ENCODE measurements around the gene HTR2B.
"Not testable (repeated sequence)": the region's sequence is repeated elsewhere in the genome, so short reads cannot be mapped to it uniquely, and the experiment has no call there.

HTR2B gene

GRCh38 chr2:231144896-231145295 lies 20.1 kb upstream of the HTR2B start:
- H3K4me3 ChIP-seq (ENCODE audit: low read depth, low read length), result no peak overlapping the region
- TF ChIP-seq POLR2A (IDR thresholded peaks at IDR 0.05; ENCODE audit: extremely low read depth, insufficient read length), result no peak
- no peak for TF ChIP-seq MYC (IDR thresholded peaks at IDR 0.05; ENCODE audit: low read depth, low read length)
- TF ChIP-seq, protein P1, sequence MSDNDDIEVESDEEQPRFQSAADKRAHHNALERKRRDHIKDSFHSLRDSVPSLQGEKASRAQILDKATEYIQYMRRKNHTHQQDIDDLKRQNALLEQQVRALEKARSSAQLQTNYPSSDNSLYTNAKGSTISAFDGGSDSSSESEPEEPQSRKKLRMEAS (IDR thresholded peaks at IDR 0.05; ENCODE audit: low read depth, low read length), result no peak
- TF ChIP-seq, protein P2, sequence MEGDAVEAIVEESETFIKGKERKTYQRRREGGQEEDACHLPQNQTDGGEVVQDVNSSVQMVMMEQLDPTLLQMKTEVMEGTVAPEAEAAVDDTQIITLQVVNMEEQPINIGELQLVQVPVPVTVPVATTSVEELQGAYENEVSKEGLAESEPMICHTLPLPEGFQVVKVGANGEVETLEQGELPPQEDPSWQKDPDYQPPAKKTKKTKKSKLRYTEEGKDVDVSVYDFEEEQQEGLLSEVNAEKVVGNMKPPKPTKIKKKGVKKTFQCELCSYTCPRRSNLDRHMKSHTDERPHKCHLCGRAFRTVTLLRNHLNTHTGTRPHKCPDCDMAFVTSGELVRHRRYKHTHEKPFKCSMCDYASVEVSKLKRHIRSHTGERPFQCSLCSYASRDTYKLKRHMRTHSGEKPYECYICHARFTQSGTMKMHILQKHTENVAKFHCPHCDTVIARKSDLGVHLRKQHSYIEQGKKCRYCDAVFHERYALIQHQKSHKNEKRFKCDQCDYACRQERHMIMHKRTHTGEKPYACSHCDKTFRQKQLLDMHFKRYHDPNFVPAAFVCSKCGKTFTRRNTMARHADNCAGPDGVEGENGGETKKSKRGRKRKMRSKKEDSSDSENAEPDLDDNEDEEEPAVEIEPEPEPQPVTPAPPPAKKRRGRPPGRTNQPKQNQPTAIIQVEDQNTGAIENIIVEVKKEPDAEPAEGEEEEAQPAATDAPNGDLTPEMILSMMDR (IDR thresholded peaks at IDR 0.05; ENCODE audit: low read depth, low read length), result no peak
- DNase-seq (ENCODE audit: low read depth), result no peak

GRCh38 chr2:231140808-231141207 lies 16.0 kb upstream of the HTR2B start:
- H3K4me3 ChIP-seq (ENCODE audit: low read depth, low read length); DNase-seq (ENCODE audit: low read depth): not testable (repeated sequence)

DNA sequence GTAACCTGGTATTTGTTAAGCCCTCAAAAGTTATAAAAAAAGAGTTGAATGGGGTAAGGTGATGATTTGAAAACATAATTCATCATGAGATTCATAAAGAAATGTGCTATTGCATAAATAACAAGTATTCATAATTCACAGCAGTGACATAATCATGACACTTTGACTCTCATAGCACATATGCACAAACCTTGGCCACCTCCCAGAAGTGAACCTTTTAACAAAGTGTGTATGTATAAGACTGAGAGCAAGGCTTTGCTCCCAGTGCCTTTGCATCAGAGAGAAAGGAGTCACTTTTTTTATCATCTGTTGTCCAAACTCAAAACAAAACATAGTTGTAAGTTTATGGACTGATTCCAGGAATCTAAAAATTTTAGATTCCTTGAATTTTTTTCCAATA lies 15.0 kb upstream of the HTR2B start:
- no peak for DNase-seq (ENCODE audit: low read depth)
- H3K4me3 ChIP-seq (ENCODE audit: low read depth, low read length), result no peak overlapping the region
- TF ChIP-seq, protein P1 (IDR thresholded peaks at IDR 0.05; ENCODE audit: low read depth, low read length), result no peak
- TF ChIP-seq POLR2A (IDR thresholded peaks at IDR 0.05; ENCODE audit: extremely low read depth, insufficient read length) (no peak), MYC (IDR thresholded peaks at IDR 0.05; ENCODE audit: low read depth, low read length) (no peak)
- TF ChIP-seq, protein P2 (IDR thresholded peaks at IDR 0.05; ENCODE audit: low read depth, low read length), result no peak

DNA sequence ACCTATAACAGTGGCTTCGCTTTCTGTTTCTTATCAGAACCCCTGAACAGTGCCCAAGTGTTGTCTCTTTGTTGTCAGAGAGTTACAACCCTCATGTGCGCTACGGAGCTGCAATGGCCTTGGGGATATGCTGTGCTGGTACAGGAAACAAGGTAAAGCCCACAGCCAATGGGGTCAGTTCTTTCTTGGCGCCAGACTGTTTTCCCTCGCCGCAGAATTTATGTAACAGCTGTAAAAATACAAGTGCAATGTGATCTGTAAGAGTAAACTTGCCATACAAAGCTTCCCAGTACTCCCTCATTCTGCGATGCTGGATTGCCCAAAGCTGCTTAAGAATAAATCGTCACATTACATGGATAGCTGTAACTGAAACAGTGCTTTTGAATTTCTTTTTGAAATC lies 13.9 kb upstream of the HTR2B start:
- DNase-seq (ENCODE audit: low read depth), result no peak
- TF ChIP-seq, protein P1 (IDR thresholded peaks at IDR 0.05; ENCODE audit: low read depth, low read length), result no peak
- TF ChIP-seq, protein P2 (IDR thresholded peaks at IDR 0.05; ENCODE audit: low read depth, low read length), result no peak
- TF ChIP-seq POLR2A (IDR thresholded peaks at IDR 0.05; ENCODE audit: extremely low read depth, insufficient read length) (no peak), MYC (IDR thresholded peaks at IDR 0.05; ENCODE audit: low read depth, low read length) (no peak)
- no peak overlapping the region for H3K4me3 ChIP-seq (ENCODE audit: low read depth, low read length)

DNA sequence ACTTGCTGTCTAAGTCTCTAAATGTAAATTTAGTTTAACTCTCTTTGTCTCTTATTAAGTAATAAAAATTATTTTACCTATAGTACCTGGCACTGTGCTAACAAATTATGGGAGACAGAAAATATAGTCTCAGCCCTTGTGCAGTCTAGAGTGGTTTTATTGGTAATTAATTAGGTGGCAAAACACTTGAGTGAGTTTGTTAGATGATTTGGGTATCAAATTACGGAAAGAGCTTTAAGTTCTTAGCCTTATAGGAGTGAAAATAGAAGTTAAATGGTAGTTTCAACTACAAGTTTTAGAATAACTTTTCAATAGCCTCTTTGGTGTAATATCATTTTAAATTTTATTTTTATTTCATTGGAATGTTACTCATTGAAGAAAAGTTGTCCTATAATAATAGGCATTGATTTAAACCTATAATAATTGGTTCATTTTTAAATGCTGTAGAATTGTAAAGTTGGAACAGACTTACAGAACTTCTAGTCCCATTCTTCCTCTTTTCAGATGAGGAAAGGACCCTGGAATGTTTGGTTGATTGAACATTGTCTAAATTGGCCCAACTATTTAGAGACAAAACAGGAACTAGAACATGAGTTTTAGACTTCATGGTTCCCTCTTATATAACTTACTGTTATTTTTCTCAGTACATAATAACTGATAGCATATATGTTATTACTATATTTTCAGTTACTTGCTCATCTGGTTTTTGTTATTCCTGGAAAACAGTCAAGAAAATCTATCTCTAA lies 10.2 kb upstream of the HTR2B start:
- peak; percentile 46 for DNase-seq (ENCODE audit: low read depth)
- TF ChIP-seq, protein P2 (IDR thresholded peaks at IDR 0.05; ENCODE audit: low read depth, low read length), result no peak
- TF ChIP-seq, protein P1 (IDR thresholded peaks at IDR 0.05; ENCODE audit: low read depth, low read length), result no peak
- TF ChIP-seq POLR2A (IDR thresholded peaks at IDR 0.05; ENCODE audit: extremely low read depth, insufficient read length), result no peak
- TF ChIP-seq MYC (IDR thresholded peaks at IDR 0.05; ENCODE audit: low read depth, low read length), result no peak
- no peak overlapping the region for H3K4me3 ChIP-seq (ENCODE audit: low read depth, low read length)

GRCh38 chr2:231133365-231134099 lies 8.7 kb upstream of the HTR2B start:
- peak; percentile 15 for DNase-seq (ENCODE audit: low read depth)
- TF ChIP-seq, protein P1 (IDR thresholded peaks at IDR 0.05; ENCODE audit: low read depth, low read length), result no peak
- TF ChIP-seq MYC (IDR thresholded peaks at IDR 0.05; ENCODE audit: low read depth, low read length) (no peak), POLR2A (IDR thresholded peaks at IDR 0.05; ENCODE audit: extremely low read depth, insufficient read length) (no peak)
- no peak overlapping the region for H3K4me3 ChIP-seq (ENCODE audit: low read depth, low read length)

Data from NB4 (cell line).